GM18499 (cell line): ENCODE results near the gene NIM1K.
"Not testable (repeated sequence)": the region's sequence is repeated elsewhere in the genome, so short reads cannot be mapped to it uniquely, and the experiment has no call there.

Experiments used
- ATAC-seq: cut with Tn5 transposase; IDR thresholded peaks from one replicate; pipeline ENCODE4 v1.9.1; 2021; ENCODE audit warnings: moderate number of reproducible peaks; ENCODE audit not compliant: insufficient read depth, unreplicated experiment

The NIM1K gene

GRCh38 chr5:43225649-43226245 lies 33.7 kb downstream of the NIM1K start:
- no peak for ATAC-seq

- ATAC-seq, result no peak
Measured at GRCh38 chr5:43227655-43228054, 35.6 kb downstream of the NIM1K start.

GRCh38 chr5:43230707-43231106 lies 38.7 kb downstream of the NIM1K start:
- no peak for ATAC-seq

GRCh38 chr5:43231977-43232376 lies 40.0 kb downstream of the NIM1K start:
- no peak for ATAC-seq

- ATAC-seq, result no peak
Measured at GRCh38 chr5:43232943-43233833, 41.2 kb downstream of the NIM1K start.

GRCh38 chr5:43233946-43234345 lies 41.9 kb downstream of the NIM1K start:
- peak; percentile 63 for ATAC-seq

- no peak for ATAC-seq
Measured at GRCh38 chr5:43236653-43237355, 44.8 kb downstream of the NIM1K start.

GRCh38 chr5:43242196-43242595 lies 50.2 kb downstream of the NIM1K start:
- no peak for ATAC-seq

GRCh38 chr5:43243270-43243669 lies 51.2 kb downstream of the NIM1K start:
- no peak for ATAC-seq

GRCh38 chr5:43244823-43245565 lies 53.0 kb downstream of the NIM1K start:
- ATAC-seq, result peak; percentile 80

GRCh38 chr5:43245724-43246385 lies 53.8 kb downstream of the NIM1K start:
- ATAC-seq, result peak; percentile 37

GRCh38 chr5:43251754-43252153 lies 59.7 kb downstream of the NIM1K start:
- ATAC-seq, result no peak

GRCh38 chr5:43255704-43256103 lies 63.7 kb downstream of the NIM1K start:
- ATAC-seq, result no peak

GRCh38 chr5:43256261-43256966 lies 64.4 kb downstream of the NIM1K start:
- no peak for ATAC-seq

- ATAC-seq, result no peak
Measured at GRCh38 chr5:43258116-43258515, 66.1 kb downstream of the NIM1K start.

- ATAC-seq, result not testable (repeated sequence)
Measured at GRCh38 chr5:43262269-43262668, 70.2 kb downstream of the NIM1K start.

- ATAC-seq, result peak; percentile 70
Measured at GRCh38 chr5:43268188-43268820, 76.3 kb downstream of the NIM1K start.

- no peak for ATAC-seq
Measured at GRCh38 chr5:43270645-43271044, 78.6 kb downstream of the NIM1K start.

- no peak for ATAC-seq
Measured at GRCh38 chr5:43273552-43273951, 81.5 kb downstream of the NIM1K start.
